Natural killer cell (primary cell): Measurements from ENCODE around the gene XXYLT1. TPM values are rescaled to one million over a fixed set of nuclear protein-coding genes. Genes with fewer than 3 reads are reported as not detected.

ENCODE experiments used
- ATAC-seq, 3 donors: fragments of 150-1000 bp in 2 of 3; fragments of 200-7000 bp in 1 of 3; cut with Tn5 transposase; 1 replicate in 1 of 3; 2 replicates in 2 of 3; pipeline ENCODE4 v1.10.0; 2021; ENCODE audit warnings: mild to moderate bottlenecking in 2 of 3, moderate library complexity in 2 of 3
- DNase-seq, 2 donors: peaks; one replicate each; pipeline versions ENCODE4 v3.0.0 to v3.0.0-alpha.2; 2013 to 2021; ENCODE audit warnings: mixed read lengths in 1 of 2
- H3K27ac ChIP-seq: one replicate; pipeline ENCODE4 v1.5.1; 2013; ENCODE audit warnings: mild to moderate bottlenecking, low read length
- H3K27me3 ChIP-seq: one replicate; pipeline ENCODE4 v1.6.1; 2013; ENCODE audit warnings: low read length; ENCODE audit not compliant: control insufficient read depth, insufficient read depth
- H3K36me3 ChIP-seq: one replicate; pipeline ENCODE4 v1.6.1; 2013; ENCODE audit warnings: low read length; ENCODE audit not compliant: control insufficient read depth, insufficient read depth
- H3K4me1 ChIP-seq: one replicate; pipeline ENCODE4 v1.6.1; 2013; ENCODE audit warnings: low read length; ENCODE audit not compliant: control insufficient read depth, insufficient read depth
- H3K4me3 ChIP-seq: one replicate; pipeline ENCODE4 v1.5.1; 2013; ENCODE audit warnings: low read length
- H3K9me3 ChIP-seq: one replicate; pipeline ENCODE4 v1.6.1; 2013; ENCODE audit warnings: low read length; ENCODE audit not compliant: control insufficient read depth, insufficient read depth
- H3K27ac Mint-ChIP-seq, 2 donors: one replicate each; pipeline ENCODE4 v1.8.0; 2022; ENCODE audit warnings: mild to moderate bottlenecking in 2 of 2, mixed read lengths in 2 of 2, moderate library complexity in 1 of 2
- H3K27me3 Mint-ChIP-seq, 2 donors: one replicate each; pipeline ENCODE4 v1.8.0; 2022; ENCODE audit warnings: low read depth in 2 of 2, mixed read lengths in 2 of 2
- H3K36me3 Mint-ChIP-seq: one replicate; pipeline ENCODE4 v1.8.0; 2022; ENCODE audit warnings: mixed read lengths
- H3K4me1 Mint-ChIP-seq, 2 donors: one replicate each; pipeline ENCODE4 v1.8.0; 2022; ENCODE audit warnings: mixed read lengths in 2 of 2
- H3K4me3 Mint-ChIP-seq: one replicate; pipeline ENCODE4 v1.8.0; 2022; ENCODE audit warnings: mild to moderate bottlenecking, moderate library complexity, mixed read lengths
- H3K9me3 Mint-ChIP-seq, 2 donors: one replicate each; pipeline ENCODE4 v1.8.0; 2022; ENCODE audit warnings: mixed read lengths in 2 of 2
- WGBS: methylation state at CpG from one replicate; pipeline ENCODE4 v1.1.7; 2013; ENCODE audit warnings: missing lambda C conversion rate; ENCODE audit not compliant: insufficient coverage; 5-methylcytosine and 5-hydroxymethylcytosine counted together
- intact Hi-C: fragments of 100-400 bp; cut with micrococcal nuclease; formaldehyde crosslinking; loops from one replicate; pipeline ENCODE4 v1.14.2; 2022
- total RNA-seq, 4 donors: library from RNA; stranded (reverse); fragments of 120-200 nt in 1 of 4; gene quantifications; one replicate each; pipeline versions ENCODE4 v1.2.3 to v1.2.4, GENCODE V29; 2013 to 2022
- TF ChIP-seq, protein P1 (sequence below): fragments of 200-600 bp; IDR thresholded peaks from one replicate; pipeline ENCODE4 v1.8.0; 2022; ENCODE audit warnings: antibody characterized with exemption

XXYLT1 gene
- total RNA-seq, 3 donors from 2014 or later (not counting 1 experiment from before 2014, with no cell fraction given) = 8.7 to 13.6 (median 10.2) TPM

GRCh38 chr3:195179776-195180489, 91.0 kb downstream of the XXYLT1 start:
- TF ChIP-seq, protein P1, sequence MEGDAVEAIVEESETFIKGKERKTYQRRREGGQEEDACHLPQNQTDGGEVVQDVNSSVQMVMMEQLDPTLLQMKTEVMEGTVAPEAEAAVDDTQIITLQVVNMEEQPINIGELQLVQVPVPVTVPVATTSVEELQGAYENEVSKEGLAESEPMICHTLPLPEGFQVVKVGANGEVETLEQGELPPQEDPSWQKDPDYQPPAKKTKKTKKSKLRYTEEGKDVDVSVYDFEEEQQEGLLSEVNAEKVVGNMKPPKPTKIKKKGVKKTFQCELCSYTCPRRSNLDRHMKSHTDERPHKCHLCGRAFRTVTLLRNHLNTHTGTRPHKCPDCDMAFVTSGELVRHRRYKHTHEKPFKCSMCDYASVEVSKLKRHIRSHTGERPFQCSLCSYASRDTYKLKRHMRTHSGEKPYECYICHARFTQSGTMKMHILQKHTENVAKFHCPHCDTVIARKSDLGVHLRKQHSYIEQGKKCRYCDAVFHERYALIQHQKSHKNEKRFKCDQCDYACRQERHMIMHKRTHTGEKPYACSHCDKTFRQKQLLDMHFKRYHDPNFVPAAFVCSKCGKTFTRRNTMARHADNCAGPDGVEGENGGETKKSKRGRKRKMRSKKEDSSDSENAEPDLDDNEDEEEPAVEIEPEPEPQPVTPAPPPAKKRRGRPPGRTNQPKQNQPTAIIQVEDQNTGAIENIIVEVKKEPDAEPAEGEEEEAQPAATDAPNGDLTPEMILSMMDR = no peak
- H3K27me3 Mint-ChIP-seq = no peaks in the 10 kb centered on the region
- no peaks in the 10 kb centered on the region for H3K9me3 ChIP-seq
- peaks cover 18 to 20% of the 10 kb centered on the region in 2 donors for H3K4me1 Mint-ChIP-seq
- WGBS = 68% methylated on average over 24 of the region's 24 CpGs
- no peak for DNase-seq
- no peaks in the 10 kb centered on the region for H3K9me3 Mint-ChIP-seq
- ATAC-seq = no peak
- intact Hi-C loops = no loop called here
- H3K36me3 ChIP-seq = no peaks in the 10 kb centered on the region
- H3K27ac ChIP-seq = no peak overlapping the region
- H3K4me3 ChIP-seq = no peak overlapping the region
- no peaks in the 10 kb centered on the region for H3K4me1 ChIP-seq
- no peaks in the 10 kb centered on the region for H3K36me3 Mint-ChIP-seq
- H3K4me3 Mint-ChIP-seq = no peak overlapping the region
- H3K27ac Mint-ChIP-seq = no peak overlapping the region
- H3K27me3 ChIP-seq = no peaks in the 10 kb centered on the region

GRCh38 chr3:195178124-195178910, 92.6 kb downstream of the XXYLT1 start:
- no peaks in the 10 kb centered on the region for H3K36me3 ChIP-seq
- intact Hi-C loops = no loop called here

DNA sequence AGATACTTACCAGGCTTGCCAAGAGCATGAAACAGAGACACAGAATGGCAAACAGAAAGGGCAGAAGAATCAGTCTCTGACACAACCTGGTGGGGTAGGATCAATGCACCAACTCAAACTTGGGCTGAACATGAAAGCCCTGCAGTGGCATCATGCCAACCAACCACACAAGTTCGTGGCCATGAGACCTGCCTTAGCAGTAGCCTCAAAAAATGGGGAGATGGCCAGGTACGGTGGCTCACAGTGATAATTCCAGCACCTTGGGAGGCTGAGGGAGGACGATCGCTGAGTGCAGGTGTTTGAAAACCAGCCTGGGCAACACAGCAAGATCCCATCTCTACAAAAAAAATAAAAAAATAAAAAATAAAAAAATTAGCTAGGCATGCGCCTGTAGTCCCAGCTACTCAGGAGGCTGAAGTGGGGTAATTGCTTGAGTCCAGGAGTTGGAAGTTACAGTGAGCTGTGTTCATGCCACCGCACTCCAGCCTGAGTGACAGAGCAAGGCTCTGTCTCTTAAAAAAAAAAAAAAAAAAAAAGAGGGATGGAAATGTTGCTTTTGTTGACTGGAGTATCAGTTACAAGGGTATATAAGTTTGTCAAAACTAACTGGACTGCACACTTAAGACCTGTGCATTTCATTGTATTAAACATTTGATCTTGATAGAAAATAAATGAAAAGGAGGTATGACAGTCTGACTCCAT, 93.4 kb downstream of the XXYLT1 start:
- H3K27me3 Mint-ChIP-seq = no peaks in the 10 kb centered on the region
- intact Hi-C loops = no loop called here
- ATAC-seq (no peak), DNase-seq (no peak)
- H3K27me3 ChIP-seq = no peaks in the 10 kb centered on the region
- no peak overlapping the region for H3K27ac Mint-ChIP-seq
- H3K9me3 ChIP-seq = no peaks in the 10 kb centered on the region
- TF ChIP-seq, protein P1 = no peak
- no peak overlapping the region for H3K4me3 Mint-ChIP-seq
- H3K27ac ChIP-seq = no peak overlapping the region
- no peaks in the 10 kb centered on the region for H3K36me3 ChIP-seq
- no peaks in the 10 kb centered on the region for H3K9me3 Mint-ChIP-seq
- 88% methylated on average over 4 of the region's 6 CpGs for WGBS
- peaks cover 8 to 11% of the 10 kb centered on the region in 2 donors for H3K4me1 Mint-ChIP-seq
- no peak overlapping the region for H3K4me3 ChIP-seq
- H3K4me1 ChIP-seq = no peaks in the 10 kb centered on the region
- H3K36me3 Mint-ChIP-seq = no peaks in the 10 kb centered on the region

More at GRCh38 chr3:195178124-195178910, 92.6 kb downstream of the XXYLT1 start:
- H3K4me3 ChIP-seq = no peak overlapping the region
- H3K4me1 ChIP-seq = no peaks in the 10 kb centered on the region
- 62% methylated on average over 17 of the region's 17 CpGs for WGBS
- ATAC-seq (no peak), DNase-seq (no peak)
- H3K4me1 Mint-ChIP-seq = peaks cover 13 to 18% of the 10 kb centered on the region in 2 donors
- H3K36me3 Mint-ChIP-seq = no peaks in the 10 kb centered on the region
- H3K4me3 Mint-ChIP-seq = no peak overlapping the region
- TF ChIP-seq, protein P1 = no peak
- no peak overlapping the region for H3K27ac ChIP-seq
- H3K27ac Mint-ChIP-seq = no peak overlapping the region
- H3K9me3 Mint-ChIP-seq = no peaks in the 10 kb centered on the region
- H3K9me3 ChIP-seq = no peaks in the 10 kb centered on the region
- H3K27me3 Mint-ChIP-seq = no peaks in the 10 kb centered on the region
- H3K27me3 ChIP-seq = no peaks in the 10 kb centered on the region
